SJCRH30 (cell line): ENCODE measurements around the gene ING1. TPM values are rescaled to one million over a fixed set of nuclear protein-coding genes. Genes with fewer than 3 reads are reported as not detected.
"Not testable (repeated sequence)": the region's sequence is repeated elsewhere in the genome, so short reads cannot be mapped to it uniquely, and the experiment has no call there.

Source experiments
- DNase-seq, 2 experiments: peaks; one replicate each; pipeline ENCODE4 v3.0.0-alpha.2; 2015 to 2020
- H3K27ac ChIP-seq: fragments of 250-450 bp; sonication (Bioruptor Pico); 2 replicates; pipeline ENCODE4 v1.5.1; 2020; ENCODE audit warnings: mild to moderate bottlenecking, moderate library complexity
- H3K27me3 ChIP-seq: fragments of 250-450 bp; sonication (Bioruptor Pico); 2 replicates; pipeline ENCODE4 v1.5.1; 2020; ENCODE audit warnings: mild to moderate bottlenecking, moderate library complexity
- H3K36me3 ChIP-seq: fragments of 250-450 bp; sonication (Bioruptor Pico); 2 replicates; pipeline ENCODE4 v1.5.1; 2020; ENCODE audit warnings: mild to moderate bottlenecking, moderate library complexity
- H3K4me1 ChIP-seq: fragments of 250-450 bp; sonication (Bioruptor Pico); 2 replicates; pipeline ENCODE4 v1.5.1; 2020; ENCODE audit warnings: mild to moderate bottlenecking, moderate library complexity
- H3K4me3 ChIP-seq: fragments of 250-450 bp; sonication (Bioruptor Pico); 2 replicates; pipeline ENCODE4 v1.5.1; 2020; ENCODE audit warnings: mild to moderate bottlenecking, moderate library complexity
- H3K9me3 ChIP-seq: fragments of 250-450 bp; sonication (Bioruptor Pico); replicated peaks from 2 replicates; pipeline ENCODE4 v1.5.1; 2020; ENCODE audit warnings: mild to moderate bottlenecking, moderate library complexity
- total RNA-seq: library from RNA; depleted of rRNA; stranded (reverse); fragments of >200 nt; shearing (Covaris generic); gene quantifications from 2 replicates; pipeline ENCODE4 v1.2.3, GENCODE V29; 2014

The ING1 gene
- total RNA-seq, 1 experiment from 2014 or later: 12.2 TPM

GRCh38 chr13:110683921-110684320, 29.6 kb upstream of the ING1 start:
- Histone ChIP-seq H3K27me3 (no peaks in the 10 kb centered on the region), H3K9me3 (no peaks in the 10 kb centered on the region), H3K36me3 (peaks cover 7% of the 10 kb centered on the region; the same call in 1 of the 2 replicates), H3K4me3 (no peak overlapping the region), H3K4me1 (no peaks in the 10 kb centered on the region), H3K27ac (no peak overlapping the region)
- no peak for DNase-seq

GRCh38 chr13:110684388-110685056, 29.0 kb upstream of the ING1 start:
- Histone ChIP-seq H3K9me3 (no peaks in the 10 kb centered on the region), H3K27me3 (no peaks in the 10 kb centered on the region), H3K4me1 (no peaks in the 10 kb centered on the region), H3K27ac (no peak overlapping the region), H3K36me3 (peaks cover 7% of the 10 kb centered on the region; the same call in 1 of the 2 replicates), H3K4me3 (no peak overlapping the region)
- DNase-seq: no peak

GRCh38 chr13:110685305-110686020, 28.0 kb upstream of the ING1 start:
- H3K4me3 ChIP-seq: no peak overlapping the region
- H3K27me3 ChIP-seq: no peaks in the 10 kb centered on the region
- no peak overlapping the region for H3K27ac ChIP-seq
- no peaks in the 10 kb centered on the region for H3K4me1 ChIP-seq
- no peak for DNase-seq
- H3K36me3 ChIP-seq: peaks cover 7% of the 10 kb centered on the region; the same call in 1 of the 2 replicates
- H3K9me3 ChIP-seq: no peaks in the 10 kb centered on the region

GRCh38 chr13:110687736-110688135, 25.8 kb upstream of the ING1 start:
- DNase-seq: no peak
- Histone ChIP-seq H3K27me3 (no peaks in the 10 kb centered on the region), H3K36me3 (peaks cover 7% of the 10 kb centered on the region; the same call in 1 of the 2 replicates), H3K4me3 (no peak overlapping the region), H3K4me1 (no peaks in the 10 kb centered on the region), H3K9me3 (no peaks in the 10 kb centered on the region), H3K27ac (no peak overlapping the region)

GRCh38 chr13:110689041-110689440, 24.5 kb upstream of the ING1 start:
- DNase-seq: no peak
- Histone ChIP-seq H3K27ac (no peak overlapping the region), H3K4me1 (no peaks in the 10 kb centered on the region), H3K4me3 (no peak overlapping the region), H3K36me3 (peaks cover 3% of the 10 kb centered on the region; the same call in 1 of the 2 replicates), H3K9me3 (no peaks in the 10 kb centered on the region), H3K27me3 (no peaks in the 10 kb centered on the region)

GRCh38 chr13:110689711-110690110, 23.8 kb upstream of the ING1 start:
- no peaks in the 10 kb centered on the region for H3K9me3 ChIP-seq
- no peak overlapping the region for H3K27ac ChIP-seq
- no peak for DNase-seq
- H3K27me3 ChIP-seq: no peaks in the 10 kb centered on the region
- H3K4me3 ChIP-seq: no peak overlapping the region
- H3K4me1 ChIP-seq: no peaks in the 10 kb centered on the region
- peaks cover 3% of the 10 kb centered on the region; the same call in 1 of the 2 replicates for H3K36me3 ChIP-seq

- Histone ChIP-seq H3K27me3 (no peaks in the 10 kb centered on the region), H3K36me3 (peaks cover 3% of the 10 kb centered on the region; the same call in 1 of the 2 replicates)
These were observed 23.0 kb upstream of the ING1 start for GRCh38 chr13:110690516-110690915.

GRCh38 chr13:110695774-110696173, 17.7 kb upstream of the ING1 start:
- H3K4me3 ChIP-seq, H3K27me3 ChIP-seq, H3K27ac ChIP-seq, H3K4me1 ChIP-seq, DNase-seq, H3K9me3 ChIP-seq: not testable (repeated sequence)
- peaks cover 18% of the 10 kb centered on the region for H3K36me3 ChIP-seq

More at GRCh38 chr13:110690516-110690915, 23.0 kb upstream of the ING1 start:
- Histone ChIP-seq H3K9me3 (no peaks in the 10 kb centered on the region), H3K27ac (no peak overlapping the region), H3K4me1 (no peaks in the 10 kb centered on the region), H3K4me3 (no peak overlapping the region)
- DNase-seq: no peak

- Histone ChIP-seq H3K9me3 (no peaks in the 10 kb centered on the region), H3K4me3 (no peak overlapping the region), H3K36me3 (peaks cover 18% of the 10 kb centered on the region), H3K4me1 (no peaks in the 10 kb centered on the region), H3K27ac (no peak overlapping the region), H3K27me3 (no peaks in the 10 kb centered on the region)
- DNase-seq: no peak
These were observed 16.7 kb upstream of the ING1 start for GRCh38 chr13:110696776-110697175.

GRCh38 chr13:110697842-110698241, 15.7 kb upstream of the ING1 start:
- H3K4me3 ChIP-seq: no peak overlapping the region
- no peaks in the 10 kb centered on the region for H3K4me1 ChIP-seq
- no peaks in the 10 kb centered on the region for H3K9me3 ChIP-seq
- DNase-seq: no peak
- H3K36me3 ChIP-seq: peaks cover 18% of the 10 kb centered on the region
- H3K27me3 ChIP-seq: no peaks in the 10 kb centered on the region
- H3K27ac ChIP-seq: no peak overlapping the region

- Histone ChIP-seq H3K4me3 (no peak overlapping the region), H3K27ac (no peak overlapping the region), H3K36me3 (peaks cover 16% of the 10 kb centered on the region), H3K4me1 (no peaks in the 10 kb centered on the region), H3K9me3 (no peaks in the 10 kb centered on the region), H3K27me3 (no peaks in the 10 kb centered on the region)
- DNase-seq: no peak
These were observed 14.8 kb upstream of the ING1 start for GRCh38 chr13:110698689-110699088.

- H3K36me3 ChIP-seq: peaks cover 15% of the 10 kb centered on the region
These were observed 14.1 kb upstream of the ING1 start for GRCh38 chr13:110699148-110700145.

GRCh38 chr13:110700186-110700585, 13.3 kb upstream of the ING1 start:
- Histone ChIP-seq H3K27ac (no peak overlapping the region), H3K4me1 (no peaks in the 10 kb centered on the region), H3K4me3 (no peak overlapping the region), H3K9me3 (no peaks in the 10 kb centered on the region), H3K36me3 (peaks cover 15% of the 10 kb centered on the region), H3K27me3 (no peaks in the 10 kb centered on the region)
- DNase-seq: no peak

More at GRCh38 chr13:110699148-110700145, 14.1 kb upstream of the ING1 start:
- Histone ChIP-seq H3K4me3 (no peak overlapping the region), H3K27ac (no peak overlapping the region), H3K9me3 (no peaks in the 10 kb centered on the region), H3K4me1 (no peaks in the 10 kb centered on the region), H3K27me3 (no peaks in the 10 kb centered on the region)
- no peak for DNase-seq

GRCh38 chr13:110700641-110701040, 12.9 kb upstream of the ING1 start:
- H3K27me3 ChIP-seq: no peaks in the 10 kb centered on the region
- DNase-seq: no peak

More at GRCh38 chr13:110700641-110701040, 12.9 kb upstream of the ING1 start:
- H3K9me3 ChIP-seq: no peaks in the 10 kb centered on the region
- no peaks in the 10 kb centered on the region for H3K4me1 ChIP-seq
- peaks cover 15% of the 10 kb centered on the region for H3K36me3 ChIP-seq
- no peak overlapping the region for H3K4me3 ChIP-seq
- H3K27ac ChIP-seq: no peak overlapping the region
